Measurements from ENCODE around the gene TXNRD1. TPM values are rescaled to one million over a fixed set of nuclear protein-coding genes. Genes with fewer than 3 reads are reported as not detected.

TXNRD1 gene
- total and polyA plus RNA-seq, 8 donors = 19.4 to 208 (median 76.8) TPM

DNA sequence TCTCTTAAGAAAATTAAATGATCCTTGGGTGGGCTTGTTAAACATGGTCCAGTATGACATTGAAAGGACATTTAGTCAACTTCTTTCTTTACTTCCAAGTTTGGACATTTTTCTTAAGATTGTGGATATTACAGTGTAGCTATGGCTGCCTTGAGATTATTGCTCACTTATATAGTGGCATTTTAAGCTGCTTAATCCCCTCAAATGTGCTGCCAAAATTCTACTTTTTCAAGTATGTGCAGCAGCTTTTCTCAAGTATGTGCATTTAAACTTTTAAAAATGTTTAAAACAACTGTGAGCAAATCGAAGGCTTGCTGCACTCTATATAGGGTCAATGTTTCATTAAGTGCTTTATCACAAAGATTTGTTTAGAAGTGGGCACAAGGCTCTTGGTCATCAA, 7.4 kb downstream of the TXNRD1 start:
- no peaks in the 10 kb centered on the region for H3K36me3 ChIP-seq
- WGBS, 5 donors = 57 to 73% (median 71%) methylated on average over 1 of the region's 1 CpG
- peak in 1 of 2 donors; percentile 30 for DNase-seq
- H3K4me1 ChIP-seq = peaks cover 5 to 41% (median 21%) of the 10 kb centered on the region in 4 donors
- intact Hi-C loops (cut with DNase I; ENCODE audit: low total_unique reads) = no loop called here
- TF ChIP-seq POLR2A (IDR thresholded peaks at IDR 0.05) (no peak), POLR2AphosphoS5 (IDR thresholded peaks at IDR 0.05) (no peak), CTCF (IDR thresholded peaks at IDR 0.05) (no peak), EP300 (IDR thresholded peaks at IDR 0.05) (no peak)
- no peak overlapping the region for H3K27ac ChIP-seq
- no peaks in the 10 kb centered on the region for H3K27me3 ChIP-seq
- H3K4me3 ChIP-seq = no peak overlapping the region
- H3K9me3 ChIP-seq = no peaks in the 10 kb centered on the region

- H3K9me3 ChIP-seq = no peaks in the 10 kb centered on the region
- no peaks in the 10 kb centered on the region for H3K36me3 ChIP-seq
- 61 to 97% (median 87%) methylated on average over 2 of the region's 2 CpGs for whole genome bisulfite sequencing, 5 donors
- no peak for TF ChIP-seq CTCF (IDR thresholded peaks at IDR 0.05)
- TF ChIP-seq EP300 (IDR thresholded peaks at IDR 0.05) = no peak
- TF ChIP-seq POLR2AphosphoS5 (IDR thresholded peaks at IDR 0.05) = no peak
- no peak for TF ChIP-seq POLR2A (IDR thresholded peaks at IDR 0.05)
- H3K27me3 ChIP-seq = no peaks in the 10 kb centered on the region
- intact Hi-C loops (cut with DNase I; ENCODE audit: low total_unique reads) = no loop called here
- no peak overlapping the region for H3K4me3 ChIP-seq
- peaks cover 4 to 34% (median 19%) of the 10 kb centered on the region in 4 donors for H3K4me1 ChIP-seq
- H3K27ac ChIP-seq = no peak overlapping the region
- DNase-seq = no peak
Observed at GRCh38 chr12:104223712-104224111, 8.1 kb downstream of the TXNRD1 start.

GRCh38 chr12:104226672-104227071, 11.1 kb downstream of the TXNRD1 start:
- Histone ChIP-seq H3K9me3 (no peaks in the 10 kb centered on the region), H3K4me3 (no peak overlapping the region), H3K4me1 (peaks cover 0 to 6% (median 0%) of the 10 kb centered on the region in 4 donors), H3K27ac (no peak overlapping the region), H3K36me3 (no peaks in the 10 kb centered on the region), H3K27me3 (no peaks in the 10 kb centered on the region)
- intact Hi-C loops (cut with DNase I; ENCODE audit: low total_unique reads) = no loop called here
- 88 to 98% (median 93%) methylated on average over 3 of the region's 3 CpGs for WGBS, 5 donors
- DNase-seq = no peak
- TF ChIP-seq CTCF (IDR thresholded peaks at IDR 0.05) = no peak
- no peak for TF ChIP-seq POLR2AphosphoS5 (IDR thresholded peaks at IDR 0.05)
- TF ChIP-seq EP300 (IDR thresholded peaks at IDR 0.05) = no peak
- TF ChIP-seq POLR2A (IDR thresholded peaks at IDR 0.05) = no peak

GRCh38 chr12:104230304-104231095, 14.9 kb downstream of the TXNRD1 start:
- Histone ChIP-seq H3K4me1 (no peaks in the 10 kb centered on the region), H3K9me3 (peaks cover 11 to 36% (median 28%) of the 10 kb centered on the region in 4 donors), H3K36me3 (no peaks in the 10 kb centered on the region), H3K4me3 (no peak overlapping the region), H3K27ac (no peak overlapping the region), H3K27me3 (no peaks in the 10 kb centered on the region)
- intact Hi-C loops (cut with DNase I; ENCODE audit: low total_unique reads) = no loop called here
- no peak for TF ChIP-seq CTCF (IDR thresholded peaks at IDR 0.05)
- no peak for TF ChIP-seq POLR2A (IDR thresholded peaks at IDR 0.05)
- no peak for TF ChIP-seq POLR2AphosphoS5 (IDR thresholded peaks at IDR 0.05)
- TF ChIP-seq EP300 (IDR thresholded peaks at IDR 0.05) = no peak
- DNase-seq = no peak
- WGBS, 5 donors = 79 to 83% (median 80%) methylated on average over 8 of the region's 8 CpGs
